ENCODE measurements around the gene ZMYND10. TPM values are rescaled to one million over a fixed set of nuclear protein-coding genes. Genes with fewer than 3 reads are reported as not detected.
A peak's percentile ranks its signal among the peaks of the same experiment; 100 is the strongest.

The ZMYND10 gene
- total and polyA plus RNA-seq, 9 of the 15 experiments (the other 6 are each of a cell fraction or from before 2014, with no cell fraction given) = 0.20 to 2.8 (median 0.70) TPM

- no peak for DNase-seq (ENCODE audit: extremely low read depth in 1 of 4, low spot score in 3 of 4)
- ATAC-seq = no peak
Observed at GRCh38 chr3:50374363-50375257, 29.1 kb upstream of the ZMYND10 start.

More at GRCh38 chr3:50374363-50375257, 29.1 kb upstream of the ZMYND10 start:
- intact Hi-C loops (cut with micrococcal nuclease) (loop anchor here (5.0 kb wide), 1 partner anchor 168 kb away; no protein-coding TSS in a partner anchor), in situ Hi-C loops (cut with MboI) (no loop called here)
- Histone ChIP-seq H4K20me1 (replicated peaks; ENCODE audit: control insufficient read depth, insufficient read depth, low read length) (no peaks in the 10 kb centered on the region), H3K9me1 (ENCODE audit: control insufficient read depth, insufficient read depth, low read length) (no peaks in the 10 kb centered on the region), H3K4me1 (replicated peaks in 1 of 2; ENCODE audit: control insufficient read depth in 2 of 2, insufficient read depth in 2 of 2, low read length in 2 of 2) (peaks cover 13 to 46% of the 10 kb centered on the region in 2 experiments; a peak in 4 of 5 replicates), H3K27ac (ENCODE audit: extremely low read depth, low read depth, low read length) (no peak overlapping the region), H3K4me3 (no peak overlapping the region), H3K9ac (ENCODE audit: insufficient read depth in 1 of 2, low read depth in 2 of 2, low read length in 2 of 2) (peak overlapping the region in 1 of 2 experiments; percentile 17; a peak in 1 of 4 replicates), H3K79me2 (ENCODE audit: control insufficient read depth, insufficient read depth, low read length) (no peaks in the 10 kb centered on the region), H2AFZ (ENCODE audit: low read depth, low read length) (no peak overlapping the region), H3K36me3 (ENCODE audit: control insufficient read depth, insufficient read depth, low read length) (no peaks in the 10 kb centered on the region), H3K4me2 (ENCODE audit: insufficient read depth, low read length) (no peak overlapping the region), H3K27me3 (ENCODE audit: control insufficient read depth in 2 of 2, insufficient read depth in 2 of 2, low read length in 2 of 2) (peaks cover 0 to 2% of the 10 kb centered on the region in 2 experiments; a peak in 1 of 5 replicates), H3K9me3 (replicated peaks; ENCODE audit: control insufficient read depth, insufficient read depth, low read depth, low read length) (no peaks in the 10 kb centered on the region)
- ChIA-PET CTCF (ENCODE audit: low intra/inter-chr PET ratio) (interaction anchor here (1.9 kb wide), 1 partner anchor 14 kb away, joined by 4 read pairs; no protein-coding TSS in a partner anchor), POLR2A (no interaction called here)
- no peak for TF ChIP-seq MYBL2 (IDR thresholded peaks at IDR 0.05; ENCODE audit: low read depth)
- no peak for TF ChIP-seq MYBL2 (CRISPR knock-in tag; IDR thresholded peaks at IDR 0.05; ENCODE audit: borderline replicate concordance)
- no peak for TF ChIP-seq GTF2A2 (tag; IDR thresholded peaks at IDR 0.05)
- TF ChIP-seq FOXJ2 (tag; IDR thresholded peaks at IDR 0.05) = no peak
- no peak for TF ChIP-seq XRCC3 (IDR thresholded peaks at IDR 0.05)
- no peak for TF ChIP-seq GTF2B (IDR thresholded peaks at IDR 0.05; ENCODE audit: extremely low read depth, insufficient read length)
- TF ChIP-seq TGIF2 (CRISPR knock-in tag; IDR thresholded peaks at IDR 0.05) = no peak
- TF ChIP-seq PHB2 (IDR thresholded peaks at IDR 0.05; ENCODE audit: low read depth) = no peak
- whole genome bisulfite sequencing (ENCODE audit: insufficient coverage, low coverage, missing lambda C conversion rate) = 4% methylated on average over 14 of the region's 22 CpGs
- FAIRE-seq = no peak
- no TSS peak for BruUV-seq (replicated peaks)

Measured in K562 (cell line).